Measurements from ENCODE around the gene HEYL.
"Not testable (repeated sequence)": the region's sequence is repeated elsewhere in the genome, so short reads cannot be mapped to it uniquely, and the experiment has no call there.

Gene HEYL

DNA sequence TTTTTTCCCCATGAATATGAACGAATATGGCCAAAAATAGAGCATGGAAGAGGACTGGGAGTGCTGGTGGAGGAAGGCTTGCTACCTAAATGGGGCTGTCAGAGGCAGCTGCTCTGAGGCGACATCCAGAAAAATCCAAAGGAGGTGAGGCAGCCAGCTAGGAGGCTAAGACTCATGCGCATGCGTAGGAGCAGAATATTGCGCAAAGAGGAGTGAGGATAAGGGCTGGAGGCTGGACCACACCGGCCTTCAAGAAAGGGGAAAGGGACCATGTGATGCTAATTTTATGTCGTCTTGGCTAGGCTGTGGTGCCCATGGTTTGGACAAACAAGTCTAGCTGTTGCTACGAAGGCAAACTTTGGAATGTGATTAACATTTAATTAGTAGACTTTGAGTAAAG, 30.5 kb downstream of the HEYL start:
- DNase-seq (ENCODE audit: low read depth in 2 of 2): no peak

DNA sequence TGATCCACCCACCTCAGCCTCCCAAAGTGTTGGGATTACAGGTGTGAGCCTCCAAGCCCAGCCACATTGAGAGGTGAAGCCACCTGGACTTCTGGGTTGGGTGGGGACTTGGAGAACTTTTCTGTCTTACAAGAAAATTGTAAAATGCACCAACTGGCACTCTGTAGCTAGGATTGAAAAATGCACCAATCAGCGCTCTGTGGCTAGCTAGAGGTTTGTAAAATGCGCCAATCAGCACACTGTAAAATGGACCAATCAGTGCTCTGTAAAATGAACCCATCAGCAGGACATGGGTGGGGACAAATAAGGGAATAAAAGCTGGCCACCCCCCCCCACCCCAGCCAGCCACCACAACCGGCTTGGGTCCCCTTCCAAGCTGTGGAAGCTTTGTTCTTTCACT, 35.8 kb downstream of the HEYL start:
- DNase-seq (ENCODE audit: low read depth in 2 of 2): not testable (repeated sequence)

DNA sequence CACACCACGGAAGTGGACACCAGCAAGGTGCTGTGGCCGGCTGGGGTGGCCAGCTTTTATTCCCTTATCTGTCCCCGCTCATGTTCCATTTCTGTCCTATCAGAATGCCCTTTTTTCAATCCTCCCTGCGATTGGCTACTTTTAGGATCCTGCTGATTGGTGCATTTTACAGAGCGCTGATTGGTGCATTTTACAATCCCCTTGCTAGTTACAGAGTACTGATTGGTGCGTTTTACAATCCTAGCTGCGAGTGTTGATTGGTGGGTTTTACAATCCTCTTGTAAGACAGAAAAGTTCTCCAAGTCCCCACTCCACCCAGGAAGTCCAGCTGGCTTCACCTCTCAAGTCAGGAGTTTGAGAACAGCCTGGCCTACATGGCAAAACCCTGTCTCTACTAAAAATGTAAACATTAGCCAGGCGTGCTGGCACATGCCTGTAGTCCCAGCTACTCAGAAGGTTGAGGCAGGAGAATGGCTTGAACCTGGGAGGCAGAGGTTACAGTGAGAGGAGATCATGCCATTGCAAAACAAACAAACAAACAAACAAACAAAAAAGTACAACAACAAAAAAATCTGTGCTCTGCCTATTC, 37.7 kb downstream of the HEYL start:
- DNase-seq (ENCODE audit: low read depth in 2 of 2): not testable (repeated sequence)

DNA sequence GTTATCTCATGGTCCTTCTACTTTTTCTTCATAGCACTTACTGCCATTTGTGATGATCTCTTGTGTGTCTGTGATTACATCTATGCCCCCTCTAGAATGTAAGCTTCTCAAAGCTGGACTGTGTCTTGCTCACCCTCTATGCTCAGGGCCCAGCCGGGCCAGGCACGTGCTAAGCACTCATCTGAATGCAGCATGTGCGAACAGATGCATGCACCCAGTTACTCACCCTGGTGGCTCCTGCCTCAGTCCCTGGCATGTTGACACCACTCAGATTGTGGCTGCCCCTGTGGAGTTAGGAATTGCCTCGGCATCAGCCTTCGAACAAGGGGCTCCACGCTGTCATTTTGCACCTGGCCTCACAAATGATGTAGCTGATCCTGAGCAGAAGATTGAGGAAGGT, 43.3 kb downstream of the HEYL start:
- no peak for DNase-seq (ENCODE audit: low read depth in 2 of 2)

DNA sequence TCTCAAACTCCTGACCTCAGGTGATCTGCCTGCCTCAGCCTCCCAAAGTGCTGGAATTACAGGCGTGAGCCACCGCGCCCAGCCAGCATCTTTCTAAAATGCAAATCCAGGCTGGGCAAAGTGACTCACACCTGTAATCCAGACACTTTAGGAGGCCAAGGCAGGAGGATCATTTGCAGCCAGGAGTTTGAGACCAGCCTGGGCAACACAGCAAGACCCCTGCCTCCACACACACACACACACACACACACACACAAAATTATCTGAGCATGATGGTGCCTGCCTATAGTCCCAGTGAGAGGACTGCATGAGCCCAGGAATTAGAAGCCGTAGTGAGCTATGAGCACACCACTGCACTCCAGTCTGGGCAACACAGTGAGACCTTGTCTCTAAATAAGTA, 46.1 kb downstream of the HEYL start:
- DNase-seq (ENCODE audit: low read depth in 2 of 2): no peak

DNA sequence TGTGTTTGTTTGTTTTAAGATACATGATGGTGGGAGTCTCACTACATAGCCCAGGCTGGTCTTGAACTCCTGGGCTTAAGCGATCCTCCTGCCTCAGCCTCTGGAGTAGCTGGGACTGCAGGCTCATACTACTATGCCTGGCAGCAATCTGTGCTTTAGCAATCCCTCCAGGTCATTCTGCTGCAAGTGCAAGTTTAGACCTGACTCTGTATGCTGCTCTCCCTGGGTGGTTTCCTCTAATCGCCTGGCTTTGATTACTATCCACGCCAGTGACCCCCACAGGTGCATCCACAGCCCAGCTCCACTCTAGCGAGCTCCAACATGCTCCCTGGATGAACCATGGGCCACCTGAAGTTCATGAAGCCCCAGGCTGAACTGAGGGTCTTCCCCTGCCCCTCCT, 47.4 kb downstream of the HEYL start:
- DNase-seq (ENCODE audit: low read depth in 2 of 2): no peak

DNA sequence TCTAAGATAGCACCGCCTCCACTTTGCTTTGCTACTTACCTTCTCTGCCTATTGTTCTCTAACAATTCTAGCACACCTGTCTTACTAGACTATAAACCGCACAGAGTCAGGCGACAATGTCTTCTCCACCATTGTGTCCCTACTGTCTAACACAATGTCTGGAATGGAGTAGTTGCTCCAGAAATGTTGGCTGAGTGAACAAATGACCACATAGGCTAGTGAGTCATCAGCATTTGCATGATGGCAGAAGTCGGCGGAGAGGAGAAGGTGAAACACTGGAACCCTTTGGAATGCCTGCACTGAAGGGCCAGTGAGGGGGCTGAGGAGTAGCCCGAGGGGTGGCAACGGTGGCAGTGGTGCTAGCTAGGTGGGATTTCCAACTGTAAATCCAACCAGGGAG, 48.9 kb downstream of the HEYL start:
- DNase-seq (ENCODE audit: low read depth in 2 of 2): no peak

DNA sequence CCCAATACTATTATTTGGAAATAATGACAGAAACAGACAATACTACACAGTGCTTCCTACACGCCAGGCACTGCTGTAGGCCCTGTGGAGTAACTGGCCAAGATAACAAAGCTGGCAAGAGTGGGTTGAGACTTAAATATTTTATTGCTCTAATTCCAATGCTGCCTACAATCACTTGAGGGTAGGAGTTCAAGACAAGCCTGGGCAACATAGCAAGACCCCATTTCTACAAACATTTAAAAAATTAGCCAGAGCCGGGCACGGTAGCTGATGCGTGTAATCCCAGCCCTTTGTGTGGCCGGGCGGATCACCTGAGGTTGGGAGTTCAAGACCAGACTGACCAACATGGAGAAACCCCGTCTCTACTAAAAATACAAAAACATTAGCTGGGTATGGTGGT, 53.5 kb downstream of the HEYL start:
- no peak for DNase-seq (ENCODE audit: low read depth in 2 of 2)

DNA sequence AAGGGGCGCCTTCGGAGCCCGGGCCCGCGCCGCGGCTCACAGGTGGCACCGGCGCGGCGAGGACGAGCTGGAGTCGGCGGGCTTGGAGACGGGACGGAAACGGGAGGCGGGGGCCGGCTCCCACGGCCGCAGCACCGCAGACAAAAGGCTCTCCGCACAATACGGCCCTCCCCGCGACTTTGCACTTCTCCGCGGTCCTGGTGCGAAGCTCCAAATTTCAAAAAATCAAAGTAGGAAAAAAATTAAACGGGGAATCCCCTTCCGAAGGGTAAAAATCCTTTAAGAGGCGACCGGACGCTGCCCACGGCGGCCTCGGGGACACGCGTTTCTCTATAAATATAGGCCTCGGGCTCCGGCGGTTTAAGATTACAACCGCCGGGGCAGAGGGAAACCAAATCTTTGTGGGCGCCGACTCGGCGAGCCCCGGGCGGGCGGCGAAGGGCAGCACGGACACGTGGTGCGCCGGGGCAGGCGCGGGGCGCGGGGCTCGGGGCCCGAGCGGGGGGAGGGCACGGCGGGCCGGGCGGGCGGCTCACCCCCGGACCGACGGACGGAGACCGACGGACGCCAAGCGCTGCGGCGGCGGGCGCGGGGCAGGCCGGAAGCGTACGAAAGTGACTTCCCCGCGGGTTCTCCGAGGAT, 63.3 kb downstream of the HEYL start:
- DNase-seq (ENCODE audit: low read depth in 2 of 2): no peak

DNA sequence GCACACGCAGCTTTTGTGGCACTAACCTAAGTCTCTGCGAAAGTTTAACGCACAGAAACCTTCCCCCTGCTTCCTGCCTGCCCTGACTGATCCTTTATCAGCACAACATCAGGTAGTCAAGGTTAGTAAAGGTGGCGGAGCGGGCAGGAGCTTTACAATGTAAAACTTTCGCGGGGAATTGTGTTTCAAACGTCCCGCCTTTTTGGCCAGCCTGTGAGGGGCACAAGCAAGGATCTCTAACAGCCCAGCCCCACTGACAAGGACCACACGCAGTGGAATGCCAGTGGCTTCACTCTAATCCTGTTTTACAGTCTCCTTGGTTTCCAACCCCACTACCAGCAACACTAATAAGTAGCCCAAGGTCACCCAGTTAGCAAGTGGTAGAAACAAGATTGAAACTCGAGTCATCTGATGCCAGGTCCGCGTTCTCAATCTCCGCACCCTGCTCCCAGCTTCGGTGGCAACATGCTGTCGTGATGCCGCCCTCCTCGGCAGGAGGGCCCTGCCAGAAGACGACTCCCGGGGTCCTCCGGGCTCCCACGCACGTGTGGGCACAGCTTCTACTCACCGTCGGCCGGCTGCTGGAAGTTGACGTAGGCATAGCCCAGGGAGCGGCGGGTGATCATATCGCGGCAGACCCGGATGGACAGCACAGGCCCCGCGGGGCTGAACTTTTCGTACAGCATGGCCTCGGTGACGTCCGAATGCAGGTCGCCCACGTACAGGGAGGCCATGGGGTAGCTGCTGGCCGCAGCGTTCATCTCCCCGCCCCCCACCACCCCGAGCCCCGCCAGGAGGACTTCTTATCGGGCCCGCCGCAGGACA, 64.0 kb downstream of the HEYL start:
- peak; percentile 20 to 43 for DNase-seq (ENCODE audit: low read depth in 2 of 2)

DNA sequence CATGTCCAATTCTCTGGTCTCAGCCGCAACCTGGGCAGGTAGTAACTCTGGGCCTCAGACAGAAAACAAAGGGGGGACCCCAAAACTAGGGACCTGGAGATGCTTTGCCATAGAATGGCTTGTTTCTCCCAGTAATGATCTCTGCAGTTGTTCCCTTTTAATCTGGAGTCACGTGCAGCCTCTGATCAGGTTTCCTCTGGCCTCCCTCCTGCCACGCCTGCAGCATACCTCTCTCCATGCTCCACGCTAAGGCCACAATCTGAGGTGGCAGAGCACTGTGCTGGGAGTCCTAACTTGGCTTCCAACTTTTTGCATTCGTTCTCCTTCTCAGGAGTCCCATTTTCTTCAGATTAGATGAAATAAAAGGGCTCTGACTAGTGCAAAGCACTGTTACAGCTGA, 64.8 kb downstream of the HEYL start:
- DNase-seq (ENCODE audit: low read depth in 2 of 2): no peak

All from stimulated activated CD8-positive, alpha-beta memory T cell treated with anti-CD3 and anti-CD28 coated beads, Interleukin-2, amount 100 ng/mL, for 48 hours (primary cell).